ENCODE measurements around the gene SUPT3H.
A peak's percentile ranks its signal among the peaks of the same experiment; 100 is the strongest.

SUPT3H gene

GRCh38 chr6:45377554-45378333, at the start of gene SUPT3H:
TSS of gene SUPT3H (minus strand) at chr6:45377934.
- peak; percentile 91 for DNase-seq

GRCh38 chr6:45426251-45426650, 48.5 kb upstream of the SUPT3H start:
- no peak for DNase-seq

- DNase-seq: no peak
Observed at GRCh38 chr6:45424451-45424861, 46.7 kb upstream of the SUPT3H start.

- DNase-seq: peak; percentile 39
Observed at GRCh38 chr6:45423824-45424450, 46.2 kb upstream of the SUPT3H start.

GRCh38 chr6:45423111-45423823, 45.5 kb upstream of the SUPT3H start:
- peak; percentile 57 for DNase-seq

GRCh38 chr6:45422503-45423110, 44.9 kb upstream of the SUPT3H start:
- DNase-seq: peak; percentile 63

GRCh38 chr6:45421709-45422502, 44.2 kb upstream of the SUPT3H start:
- DNase-seq: peak; percentile 52

GRCh38 chr6:45420909-45421708, 43.4 kb upstream of the SUPT3H start:
- DNase-seq: no peak

GRCh38 chr6:45420083-45420908, 42.6 kb upstream of the SUPT3H start:
- DNase-seq: no peak

- DNase-seq: peak; percentile 56
Observed at GRCh38 chr6:45419571-45420082, 41.9 kb upstream of the SUPT3H start.

GRCh38 chr6:45417436-45417835, 39.7 kb upstream of the SUPT3H start:
- no peak for DNase-seq

- no peak for DNase-seq
Observed at GRCh38 chr6:45416700-45417099, 39.0 kb upstream of the SUPT3H start.

- no peak for DNase-seq
Observed at GRCh38 chr6:45415788-45416518, 38.2 kb upstream of the SUPT3H start.

- DNase-seq: no peak
Observed at GRCh38 chr6:45415315-45415714, 37.6 kb upstream of the SUPT3H start.

- no peak for DNase-seq
Observed at GRCh38 chr6:45411959-45412358, 34.2 kb upstream of the SUPT3H start.

GRCh38 chr6:45400021-45400420, 22.3 kb upstream of the SUPT3H start:
- DNase-seq: no peak

GRCh38 chr6:45398075-45398813, 20.5 kb upstream of the SUPT3H start:
- no peak for DNase-seq

GRCh38 chr6:45394586-45395095, 16.9 kb upstream of the SUPT3H start:
- no peak for DNase-seq

GRCh38 chr6:45388328-45388727, 10.6 kb upstream of the SUPT3H start:
- no peak for DNase-seq

Data from activated CD4-positive, CD25-positive, alpha-beta regulatory T cell treated with anti-CD3 and anti-CD28 coated beads, Interleukin-2, amount 50 U/mL, for 72 hours (primary cell).